Panc1 (cell line): ENCODE results near the gene CLDN3. TPM values are rescaled to one million over a fixed set of nuclear protein-coding genes. Genes with fewer than 3 reads are reported as not detected.
A peak's percentile ranks its signal among the peaks of the same experiment; 100 is the strongest.

Source experiments
- ATAC-seq: fragments of 200-7000 bp; cut with Tn5 transposase; 2 replicates; pipeline ENCODE4 v1.9.1; 2020; ENCODE audit warnings: mild to moderate bottlenecking, moderate library complexity
- BruUV-seq: library from RNA; stranded (reverse); fragments of 400-500 nt; replicated peaks from 2 replicates; lab custom pipeline; 2021; lab: Mats Ljungman, UMichigan
- CTCF ChIA-PET: fragments of 300-600 bp; sonication (Branson Sonifier 250); formaldehyde crosslinking; loops from one replicate; lab custom pipeline; 2022; ENCODE audit warnings: antibody characterized with exemption; lab: Charles Lee
- POLR2A ChIA-PET: fragments of 300-600 bp; sonication (Branson Sonifier 250); formaldehyde crosslinking; loops from one replicate; lab custom pipeline; 2022; ENCODE audit warnings: antibody characterized with exemption; lab: Charles Lee
- DNase-seq: peaks from one replicate; pipeline ENCODE4 v3.0.0-alpha.2; 2010; ENCODE audit warnings: low read depth, low spot score
- H3K27ac ChIP-seq: 2 replicates; pipeline ENCODE4 v1.5.1; 2011; ENCODE audit warnings: mild to moderate bottlenecking, low read length, inconsistent platforms
- H3K27me3 ChIP-seq: fragments of 200-500 bp; sonication (Bioruptor generic); 2 replicates; pipeline ENCODE4 v1.6.0; 2014; ENCODE audit warnings: low read length, inconsistent platforms; ENCODE audit not compliant: control insufficient read depth, insufficient read depth
- H3K36me3 ChIP-seq: fragments of 200-500 bp; sonication (Bioruptor generic); 2 replicates; pipeline ENCODE4 v1.5.1; 2014; ENCODE audit warnings: inconsistent platforms, mild to moderate bottlenecking, low read length, moderate library complexity; ENCODE audit not compliant: control insufficient read depth, insufficient read depth
- H3K4me1 ChIP-seq: 2 replicates; pipeline ENCODE4 v1.5.1; 2011; ENCODE audit warnings: inconsistent platforms, mild to moderate bottlenecking, low read length, moderate library complexity; ENCODE audit not compliant: control insufficient read depth, insufficient read depth
- H3K4me3 ChIP-seq, 2 experiments: 2 replicates each; pipeline ENCODE4 v1.5.1; 2011 to 2012; ENCODE audit warnings: low read depth in 2 of 2, low read length in 2 of 2, mild to moderate bottlenecking in 2 of 2, inconsistent platforms in 1 of 2, moderate library complexity in 1 of 2
- H3K9me3 ChIP-seq: fragments of 200-500 bp; sonication (Bioruptor generic); 2 replicates; pipeline ENCODE4 v1.5.1; 2014; ENCODE audit warnings: low read depth, mild to moderate bottlenecking, inconsistent platforms, low read length, moderate library complexity; ENCODE audit not compliant: control insufficient read depth, insufficient read depth
- CTCF ChIP-seq: fragments of 450-650 bp; IDR thresholded peaks from 2 replicates; pipeline ENCODE4 v1.5.1; 2017; ENCODE audit warnings: mild to moderate bottlenecking
- POLR2AphosphoS5 ChIP-seq: IDR thresholded peaks from 2 replicates; pipeline ENCODE4 v1.6.1; 2012; ENCODE audit warnings: mild to moderate bottlenecking, low read depth, low read length, moderate library complexity
- SIN3A ChIP-seq: IDR thresholded peaks from 2 replicates; pipeline ENCODE4 v1.6.1; 2012; ENCODE audit warnings: low read depth, mild to moderate bottlenecking, low read length, moderate library complexity, borderline replicate concordance; ENCODE audit not compliant: insufficient read depth
- TCF7L2 ChIP-seq: IDR thresholded peaks from 2 replicates; pipeline ENCODE4 v1.6.1; 2011; ENCODE audit warnings: mild to moderate bottlenecking, low read depth, low read length, inconsistent platforms
- in situ Hi-C: cut with HindIII; loops from 2 replicates; pipeline ENCODE4 v1.10.0; 2016; ENCODE audit warnings: low sequenced_read_pairs, low pct_unique_long_range_greater_than_20kb
- intact Hi-C: fragments of 100-400 bp; cut with micrococcal nuclease; formaldehyde crosslinking; loops from one replicate; pipeline ENCODE4 v1.10.0; 2022; ENCODE audit not compliant: unreplicated experiment
- total RNA-seq: library from RNA; stranded (reverse); gene quantifications from one replicate; pipeline ENCODE4 v1.2.1, GENCODE V29; 2021; ENCODE audit not compliant: unreplicated experiment
- TF ChIP-seq, protein P1 (sequence below), 2 experiments: IDR thresholded peaks; 2 replicates each; pipeline ENCODE4 v1.6.1; 2011 to 2012; ENCODE audit warnings: low read depth in 2 of 2, control low read depth in 1 of 2, low read length in 1 of 2, mild to moderate bottlenecking in 1 of 2, moderate library complexity in 1 of 2; ENCODE audit not compliant: insufficient read depth in 1 of 2

The CLDN3 gene
- total RNA-seq, 1 experiment from 2014 or later = 16.8 TPM

DNA sequence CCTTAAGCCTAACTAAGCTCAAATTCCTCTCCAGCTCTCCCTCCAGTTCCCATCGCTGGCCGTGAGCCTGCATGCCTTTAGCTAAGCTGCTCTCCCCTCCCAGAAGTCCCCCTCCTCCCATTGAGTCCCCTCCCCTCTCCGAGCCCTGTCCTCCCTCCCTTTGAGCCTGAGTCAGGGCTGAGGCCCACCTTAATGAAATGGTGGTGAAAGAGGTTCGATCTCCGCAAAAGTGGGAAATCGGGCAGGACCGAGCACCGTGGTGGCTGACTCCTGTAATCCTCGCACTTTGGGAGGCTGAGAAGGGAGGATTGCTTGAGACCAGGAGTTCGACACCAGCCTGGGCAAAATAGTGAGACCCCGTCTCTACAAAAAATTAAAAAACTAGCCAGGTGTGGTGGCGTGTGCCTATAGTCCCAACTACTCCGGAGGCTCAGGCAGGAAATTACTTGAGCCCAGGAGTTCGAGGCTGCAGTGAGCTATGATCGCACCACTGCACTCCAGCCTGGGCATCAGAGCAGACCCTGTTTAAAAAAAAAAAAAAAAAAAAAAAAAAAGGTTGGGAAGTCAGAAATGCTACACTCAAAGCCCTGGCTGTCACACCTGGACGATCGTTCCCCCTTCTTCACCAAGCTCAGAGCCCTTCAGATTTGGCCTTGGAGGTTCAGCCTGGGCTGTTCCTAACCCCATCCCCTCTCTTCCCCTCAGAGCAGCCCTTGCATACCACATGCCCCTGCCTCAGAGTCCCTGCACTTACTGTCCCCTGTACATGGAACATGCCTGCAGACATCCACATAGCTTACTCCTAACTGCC lies 995 bp upstream of the CLDN3 start:
- ATAC-seq (no peak), DNase-seq (no peak)
- Histone ChIP-seq H3K9me3 (no peaks in the 10 kb centered on the region), H3K4me1 (no peaks in the 10 kb centered on the region), H3K27me3 (no peaks in the 10 kb centered on the region), H3K36me3 (no peaks in the 10 kb centered on the region), H3K4me3 (peak overlapping the region; percentile 54 to 73), H3K27ac (peak overlapping the region; percentile 31; the same call in 1 of the 2 replicates)
- in situ Hi-C loops (no loop called here), intact Hi-C loops (no loop called here)
- no TSS peak for BruUV-seq
- no peak for TF ChIP-seq TCF7L2
- TF ChIP-seq CTCF = no peak
- TF ChIP-seq, protein P1, sequence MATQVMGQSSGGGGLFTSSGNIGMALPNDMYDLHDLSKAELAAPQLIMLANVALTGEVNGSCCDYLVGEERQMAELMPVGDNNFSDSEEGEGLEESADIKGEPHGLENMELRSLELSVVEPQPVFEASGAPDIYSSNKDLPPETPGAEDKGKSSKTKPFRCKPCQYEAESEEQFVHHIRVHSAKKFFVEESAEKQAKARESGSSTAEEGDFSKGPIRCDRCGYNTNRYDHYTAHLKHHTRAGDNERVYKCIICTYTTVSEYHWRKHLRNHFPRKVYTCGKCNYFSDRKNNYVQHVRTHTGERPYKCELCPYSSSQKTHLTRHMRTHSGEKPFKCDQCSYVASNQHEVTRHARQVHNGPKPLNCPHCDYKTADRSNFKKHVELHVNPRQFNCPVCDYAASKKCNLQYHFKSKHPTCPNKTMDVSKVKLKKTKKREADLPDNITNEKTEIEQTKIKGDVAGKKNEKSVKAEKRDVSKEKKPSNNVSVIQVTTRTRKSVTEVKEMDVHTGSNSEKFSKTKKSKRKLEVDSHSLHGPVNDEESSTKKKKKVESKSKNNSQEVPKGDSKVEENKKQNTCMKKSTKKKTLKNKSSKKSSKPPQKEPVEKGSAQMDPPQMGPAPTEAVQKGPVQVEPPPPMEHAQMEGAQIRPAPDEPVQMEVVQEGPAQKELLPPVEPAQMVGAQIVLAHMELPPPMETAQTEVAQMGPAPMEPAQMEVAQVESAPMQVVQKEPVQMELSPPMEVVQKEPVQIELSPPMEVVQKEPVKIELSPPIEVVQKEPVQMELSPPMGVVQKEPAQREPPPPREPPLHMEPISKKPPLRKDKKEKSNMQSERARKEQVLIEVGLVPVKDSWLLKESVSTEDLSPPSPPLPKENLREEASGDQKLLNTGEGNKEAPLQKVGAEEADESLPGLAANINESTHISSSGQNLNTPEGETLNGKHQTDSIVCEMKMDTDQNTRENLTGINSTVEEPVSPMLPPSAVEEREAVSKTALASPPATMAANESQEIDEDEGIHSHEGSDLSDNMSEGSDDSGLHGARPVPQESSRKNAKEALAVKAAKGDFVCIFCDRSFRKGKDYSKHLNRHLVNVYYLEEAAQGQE (IDR thresholded peaks at IDR 0.05; ENCODE audit: insufficient read depth in 1 of 2, low read depth in 2 of 2, low read length in 1 of 2) = no peak
- no peak for TF ChIP-seq SIN3A
- no peak for TF ChIP-seq POLR2AphosphoS5
- ChIA-PET CTCF (no interaction called here), POLR2A (interaction anchor here (0.6 kb wide), 1 partner anchor 12 kb away, joined by 7 read pairs; no protein-coding TSS in a partner anchor)

- POLR2A ChIA-PET = interaction anchor here (0.6 kb wide), 1 partner anchor 21 kb away, joined by 4 read pairs; no protein-coding TSS in a partner anchor
- ATAC-seq (no peak; the same call in none of the 2 replicates), DNase-seq (no peak)
- H3K36me3 ChIP-seq = no peaks in the 10 kb centered on the region
- H3K4me1 ChIP-seq = no peaks in the 10 kb centered on the region
- intact Hi-C loops = no loop called here
- no peaks in the 10 kb centered on the region for H3K27me3 ChIP-seq
- H3K27ac ChIP-seq = no peak overlapping the region
- CTCF ChIA-PET = interaction anchor here (0.7 kb wide), 1 partner anchor 265 kb away, joined by 3 read pairs; no protein-coding TSS in a partner anchor
- TF ChIP-seq POLR2AphosphoS5 (no peak), SIN3A (no peak), TCF7L2 (no peak), CTCF (no peak)
- TF ChIP-seq, protein P1 (IDR thresholded peaks at IDR 0.05; ENCODE audit: insufficient read depth in 1 of 2, low read depth in 2 of 2, low read length in 1 of 2) = no peak
- in situ Hi-C loops = no loop called here
- no TSS peak for BruUV-seq
- H3K9me3 ChIP-seq = no peaks in the 10 kb centered on the region
- H3K4me3 ChIP-seq = peak overlapping the region; percentile 54 to 73
These were observed 529 bp downstream of the CLDN3 start for GRCh38 chr7:73769481-73770001.
